Omental fat pad (tissue), 4 donors: Measurements from ENCODE around the gene SUDS3. TPM values are rescaled to one million over a fixed set of nuclear protein-coding genes. Genes with fewer than 3 reads are reported as not detected.

Experiments
- ATAC-seq: fragments of 150-250 bp; one replicate; pipeline ENCODE4 v1.9.1; 2016; ENCODE audit warnings: mild to moderate bottlenecking, moderate library complexity; ENCODE audit not compliant: low FRiP score
- DNase-seq: peaks from one replicate; pipeline ENCODE4 v3.0.0-alpha.2; 2019; ENCODE audit warnings: low spot score
- total RNA-seq, 4 donors: library from RNA; depleted of rRNA; stranded (reverse); fragments of >200 nt; gene quantifications; one replicate each; pipeline ENCODE4 v1.1.0, GENCODE V29; 2016
- TF ChIP-seq, protein P1 (sequence below), 3 donors: fragments of 450-650 bp; IDR thresholded peaks; one replicate each; pipeline ENCODE4 v1.5.1; 2016 to 2017; ENCODE audit warnings: antibody characterized with exemption in 3 of 3, mild to moderate bottlenecking in 3 of 3, moderate library complexity in 2 of 3

SUDS3 gene
- total RNA-seq, 4 donors from 2014 or later, result 27.7 to 45.6 (median 29.6) TPM

DNA sequence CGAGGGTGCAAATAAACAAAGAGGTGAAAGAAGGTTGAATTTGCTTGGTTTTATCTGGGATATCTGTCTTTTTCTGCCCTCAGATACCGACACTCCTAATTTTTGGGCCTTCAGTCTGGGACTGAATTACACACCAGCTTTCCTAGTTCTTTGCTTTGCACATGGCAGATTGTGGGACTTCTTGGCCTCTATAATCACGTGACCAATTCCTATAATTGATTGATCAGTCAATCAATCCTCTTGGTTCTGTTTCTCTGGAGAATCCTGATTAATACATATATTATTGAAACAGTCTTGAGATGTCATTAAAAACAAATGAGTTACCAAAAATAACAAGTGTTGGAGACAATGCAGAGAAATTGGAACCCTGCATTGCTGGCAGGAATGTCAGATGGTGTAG lies 62.7 kb downstream of the SUDS3 start:
- TF ChIP-seq, protein P1, sequence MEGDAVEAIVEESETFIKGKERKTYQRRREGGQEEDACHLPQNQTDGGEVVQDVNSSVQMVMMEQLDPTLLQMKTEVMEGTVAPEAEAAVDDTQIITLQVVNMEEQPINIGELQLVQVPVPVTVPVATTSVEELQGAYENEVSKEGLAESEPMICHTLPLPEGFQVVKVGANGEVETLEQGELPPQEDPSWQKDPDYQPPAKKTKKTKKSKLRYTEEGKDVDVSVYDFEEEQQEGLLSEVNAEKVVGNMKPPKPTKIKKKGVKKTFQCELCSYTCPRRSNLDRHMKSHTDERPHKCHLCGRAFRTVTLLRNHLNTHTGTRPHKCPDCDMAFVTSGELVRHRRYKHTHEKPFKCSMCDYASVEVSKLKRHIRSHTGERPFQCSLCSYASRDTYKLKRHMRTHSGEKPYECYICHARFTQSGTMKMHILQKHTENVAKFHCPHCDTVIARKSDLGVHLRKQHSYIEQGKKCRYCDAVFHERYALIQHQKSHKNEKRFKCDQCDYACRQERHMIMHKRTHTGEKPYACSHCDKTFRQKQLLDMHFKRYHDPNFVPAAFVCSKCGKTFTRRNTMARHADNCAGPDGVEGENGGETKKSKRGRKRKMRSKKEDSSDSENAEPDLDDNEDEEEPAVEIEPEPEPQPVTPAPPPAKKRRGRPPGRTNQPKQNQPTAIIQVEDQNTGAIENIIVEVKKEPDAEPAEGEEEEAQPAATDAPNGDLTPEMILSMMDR (IDR thresholded peaks at IDR 0.05), result no peak
- ATAC-seq, result no peak
- no peak for DNase-seq

DNA sequence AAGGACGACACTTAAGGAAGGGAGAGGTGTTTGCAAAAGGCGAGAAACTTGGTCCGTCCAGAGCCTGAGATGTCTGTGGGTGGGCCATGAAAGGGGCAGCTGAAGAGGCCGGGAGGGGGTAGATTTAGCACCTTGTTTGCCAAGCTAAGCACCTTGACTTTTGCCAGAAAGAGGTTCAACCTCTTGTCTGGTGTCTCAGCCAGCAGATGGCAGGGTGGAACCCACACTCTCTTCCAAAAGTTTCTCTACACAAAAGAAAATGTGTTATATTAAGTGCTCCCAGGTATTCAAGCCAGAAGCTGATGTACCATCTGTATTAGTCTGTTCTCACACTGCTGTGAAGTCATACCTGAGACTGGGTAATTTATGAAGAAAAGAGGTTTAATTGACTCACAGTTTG lies 69.9 kb downstream of the SUDS3 start:
- TF ChIP-seq, protein P1 (IDR thresholded peaks at IDR 0.05), result no peak
- no peak for ATAC-seq
- no peak for DNase-seq

DNA sequence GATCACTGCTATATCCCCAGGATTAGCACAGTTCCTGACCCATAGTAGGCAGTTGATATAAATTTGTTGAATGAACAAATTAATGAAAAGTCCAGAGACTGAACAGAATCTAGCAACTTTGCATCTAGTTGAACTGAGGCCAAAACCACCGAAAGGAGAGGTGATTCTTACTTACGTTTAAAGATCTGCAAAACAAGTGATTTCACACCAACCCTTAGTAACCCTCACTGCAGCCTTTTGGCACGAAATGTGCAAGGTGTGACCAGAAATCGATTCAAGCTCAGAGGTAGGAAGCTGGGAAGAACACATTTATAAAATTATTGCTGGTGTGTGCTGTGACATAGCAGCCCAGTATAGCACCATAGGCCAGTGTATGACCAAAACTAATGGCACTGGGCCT lies 70.8 kb downstream of the SUDS3 start:
- DNase-seq (no peak), ATAC-seq (no peak)
- TF ChIP-seq, protein P1 (IDR thresholded peaks at IDR 0.05), result no peak

DNA sequence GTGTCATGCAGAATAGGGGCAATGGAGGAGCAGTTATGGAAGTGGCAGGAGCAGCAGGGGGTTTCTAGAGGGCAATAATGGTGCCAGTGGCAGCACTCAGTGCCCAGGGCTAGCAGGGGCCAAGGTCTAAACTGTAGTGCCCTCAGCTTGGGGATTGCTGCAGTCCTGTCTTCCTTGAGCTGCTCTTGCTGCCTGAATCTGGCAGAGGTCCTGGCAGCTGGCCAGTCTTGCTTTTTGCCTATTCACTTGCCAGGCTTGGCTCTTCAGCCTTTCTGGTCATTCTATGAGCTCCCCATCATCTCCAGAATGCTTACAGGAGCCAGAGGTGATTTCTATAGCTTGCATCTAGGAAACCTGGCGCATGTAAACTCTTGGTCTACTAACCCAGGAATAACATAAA lies 72.0 kb downstream of the SUDS3 start:
- ATAC-seq (no peak), DNase-seq (no peak)
- TF ChIP-seq, protein P1 (IDR thresholded peaks at IDR 0.05), result no peak

- TF ChIP-seq, protein P1 (IDR thresholded peaks at IDR 0.05), result no peak
- no peak for ATAC-seq
Observed at GRCh38 chr12:118455327-118455726, 79.0 kb downstream of the SUDS3 start.

DNA sequence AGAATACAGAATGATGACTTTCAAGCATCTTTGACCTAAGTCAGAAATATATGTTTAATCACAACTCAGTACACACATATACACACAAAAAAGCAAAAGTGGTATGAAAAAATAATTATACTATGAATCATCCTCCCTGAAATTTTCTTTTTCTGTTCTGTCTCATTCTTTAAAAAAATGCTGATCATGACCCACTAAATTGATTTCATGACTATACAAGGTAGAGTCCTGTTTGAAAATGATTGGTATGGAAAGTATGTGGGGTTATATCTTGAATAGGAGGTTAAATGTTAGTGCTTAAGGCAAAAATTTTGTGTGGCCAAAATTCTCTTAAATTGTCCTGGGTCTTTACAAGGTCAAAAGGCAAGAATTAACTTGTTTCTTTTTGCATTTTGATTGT lies 80.4 kb downstream of the SUDS3 start:
- no peak for DNase-seq
- no peak for ATAC-seq

More at GRCh38 chr12:118455327-118455726, 79.0 kb downstream of the SUDS3 start:
- no peak for DNase-seq

GRCh38 chr12:118459110-118459509 lies 82.8 kb downstream of the SUDS3 start:
- no peak for ATAC-seq
- TF ChIP-seq, protein P1 (IDR thresholded peaks at IDR 0.05), result no peak
- no peak for DNase-seq

More for the DNA sequence above, 80.4 kb downstream of the SUDS3 start:
- TF ChIP-seq, protein P1 (IDR thresholded peaks at IDR 0.05), result no peak
